ENCODE results near the gene BRD1. TPM values are rescaled to one million over a fixed set of nuclear protein-coding genes. Genes with fewer than 3 reads are reported as not detected.
A peak's percentile ranks its signal among the peaks of the same experiment; 100 is the strongest.

Gene BRD1
- total and polyA plus RNA-seq, 9 of the 15 experiments (the other 6 are each of a cell fraction or from before 2014, with no cell fraction given): 0.42 to 17.6 (median 5.5) TPM

DNA sequence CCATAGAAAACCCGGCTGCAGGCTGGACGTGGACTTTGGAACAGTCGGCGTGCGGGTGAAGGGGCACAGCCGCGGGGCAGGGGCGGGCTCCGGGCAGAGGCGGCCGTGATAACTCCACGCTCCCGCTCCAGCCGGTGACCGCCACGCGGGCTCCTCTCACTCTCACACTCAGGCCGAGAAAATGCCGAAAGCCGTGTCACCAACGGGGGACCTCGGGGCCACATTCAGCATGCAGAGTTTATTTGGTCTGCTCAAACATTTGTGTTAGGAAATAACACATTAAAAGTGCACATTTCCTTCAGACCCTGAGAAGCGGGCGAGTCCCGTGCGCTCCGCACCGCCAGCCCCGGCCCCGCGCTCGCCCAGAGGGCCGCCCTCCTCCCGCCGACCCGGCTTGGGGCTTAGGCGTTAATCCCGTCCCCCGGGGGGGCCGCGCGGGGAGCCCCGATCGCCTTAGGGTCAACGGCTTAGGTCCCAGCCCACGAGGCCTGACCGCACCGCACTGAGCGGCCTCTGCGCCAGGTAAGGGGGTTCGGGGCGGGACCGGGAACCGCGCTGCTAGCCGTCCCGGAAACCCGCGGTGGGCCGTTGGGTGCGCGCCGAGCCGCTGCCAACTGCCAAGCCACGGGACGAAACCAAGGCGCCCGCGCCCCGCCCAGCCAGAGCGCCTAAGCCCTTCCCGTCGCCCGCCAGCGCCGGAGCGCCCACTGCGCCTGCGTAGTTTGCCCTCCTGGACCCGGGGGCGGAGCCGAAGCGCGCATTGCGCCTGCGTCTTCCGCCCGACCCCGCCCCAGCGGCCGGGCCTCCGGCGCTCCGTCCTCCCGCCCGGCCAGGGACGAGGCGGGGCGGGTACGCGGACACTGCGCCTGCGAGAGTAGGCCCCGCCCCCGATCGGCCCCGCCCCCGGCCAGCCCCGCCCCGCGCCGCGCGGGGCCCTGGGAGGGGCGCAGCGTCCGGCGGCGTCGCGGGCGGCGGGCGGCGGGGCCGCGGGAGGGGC, 25.5 kb upstream of the BRD1 start, which contains the start of gene ZBED4 (continued):
- TF ChIP-seq THAP12 (CRISPR knock-in tag; IDR thresholded peaks at IDR 0.05): peak; percentile 39; the same call in 1 of the 2 replicates
- no peak for TF ChIP-seq ZNF232 (CRISPR knock-in tag; IDR thresholded peaks at IDR 0.05)
- TF ChIP-seq ZNF76 (CRISPR knock-in tag; IDR thresholded peaks at IDR 0.05; ENCODE audit: borderline replicate concordance): no peak
- TF ChIP-seq GABPB1 (CRISPR knock-in tag; IDR thresholded peaks at IDR 0.05): peak; percentile 55; the same call in 1 of the 2 replicates
- no peak for TF ChIP-seq ATF1 (CRISPR knock-in tag; IDR thresholded peaks at IDR 0.05)
- peak; percentile 26; the same call in 1 of the 2 replicates for TF ChIP-seq ATF1 (tag; IDR thresholded peaks at IDR 0.05)
- TF ChIP-seq KDM2B (CRISPR knock-in tag; IDR thresholded peaks at IDR 0.05): no peak
- TF ChIP-seq TCF7L2 (IDR thresholded peaks at IDR 0.05; ENCODE audit: low read depth, low read length): no peak
- TF ChIP-seq AFF4 (CRISPR knock-in tag; IDR thresholded peaks at IDR 0.05): peak; percentile 84; the same call in 1 of the 2 replicates
- no peak for TF ChIP-seq ELF1 (tag; IDR thresholded peaks at IDR 0.05)
- peak; percentile 61; the same call in 1 of the 2 replicates for TF ChIP-seq RNF2 (IDR thresholded peaks at IDR 0.05)
- no peak for TF ChIP-seq CHAMP1 (IDR thresholded peaks at IDR 0.05)
- no peak for TF ChIP-seq GTF3C2 (IDR thresholded peaks at IDR 0.05; ENCODE audit: borderline replicate concordance, extremely low read depth, insufficient read length)
- TF ChIP-seq NEUROD1 (IDR thresholded peaks at IDR 0.05; ENCODE audit: borderline replicate concordance, low read depth, low read length, partially characterized antibody): no peak
- TF ChIP-seq NRF1 (conservative IDR thresholded peaks at IDR 0.05 in 1 of 2, IDR thresholded peaks at IDR 0.05 in 1 of 2): peak; percentile 93 to 94

Data from K562 (cell line).